Omental fat pad (tissue), 4 donors: ENCODE measurements around the gene PCBP3. TPM values are rescaled to one million over a fixed set of nuclear protein-coding genes. Genes with fewer than 3 reads are reported as not detected.

Source experiments
- ATAC-seq: fragments of 150-250 bp; one replicate; pipeline ENCODE4 v1.9.1; 2016; ENCODE audit warnings: mild to moderate bottlenecking, moderate library complexity; ENCODE audit not compliant: low FRiP score
- DNase-seq: peaks from one replicate; pipeline ENCODE4 v3.0.0-alpha.2; 2019; ENCODE audit warnings: low spot score
- total RNA-seq, 4 donors: library from RNA; depleted of rRNA; stranded (reverse); fragments of >200 nt; gene quantifications; one replicate each; pipeline ENCODE4 v1.1.0, GENCODE V29; 2016
- TF ChIP-seq, protein P1 (sequence below), 3 donors: fragments of 450-650 bp; IDR thresholded peaks; one replicate each; pipeline ENCODE4 v1.5.1; 2016 to 2017; ENCODE audit warnings: antibody characterized with exemption in 3 of 3, mild to moderate bottlenecking in 3 of 3, moderate library complexity in 2 of 3

PCBP3 gene
- total RNA-seq, 4 donors from 2014 or later: 1.1 to 26.8 (median 14.8) TPM

DNA sequence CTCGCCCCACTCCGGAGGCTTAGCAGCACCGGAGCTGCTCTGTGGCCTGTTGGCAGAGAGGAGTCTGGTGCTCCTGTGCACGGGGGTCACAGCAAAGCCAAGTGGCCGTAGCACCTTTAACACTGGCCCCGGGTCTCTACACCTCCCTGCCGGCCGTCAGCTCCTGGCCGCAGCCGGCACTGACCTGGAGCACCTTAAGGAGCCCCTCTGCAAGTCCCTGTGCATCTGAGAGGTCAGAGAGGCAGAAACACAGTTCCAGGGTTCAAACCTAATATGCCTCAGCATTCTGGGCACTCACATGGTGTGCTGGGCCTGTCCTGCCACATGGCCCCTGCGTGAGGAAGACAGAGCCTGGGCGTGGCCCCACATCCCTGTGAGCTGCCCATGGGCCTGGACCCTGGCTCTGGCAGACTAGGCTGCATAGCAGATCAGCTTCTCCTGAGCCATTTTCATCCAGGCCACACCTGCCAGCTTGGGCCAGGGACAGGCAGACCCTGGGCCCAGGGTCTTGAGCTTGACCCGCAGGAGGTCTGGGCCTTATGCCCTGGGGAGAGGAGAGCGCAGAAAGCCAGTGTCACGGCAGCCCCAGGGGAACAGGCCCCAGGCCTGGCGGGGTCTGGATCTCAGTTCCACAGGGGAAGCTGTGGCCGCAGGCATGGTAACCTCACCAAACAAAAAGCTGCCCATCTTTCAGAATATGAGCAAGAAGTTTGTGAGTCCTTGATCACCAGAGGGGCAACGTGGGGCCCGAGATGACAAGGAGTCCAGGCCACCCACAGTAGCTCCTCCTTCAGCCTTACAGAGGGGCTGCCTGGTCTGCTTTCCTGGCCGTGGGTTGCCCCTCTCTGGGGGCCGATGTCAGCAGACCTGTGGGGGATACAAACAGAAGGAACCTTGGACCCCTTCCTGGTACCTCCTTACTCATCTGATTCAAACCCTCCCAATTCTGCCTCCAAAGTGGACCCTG is 192.1 kb downstream of the PCBP3 start:
- DNase-seq: no peak
- TF ChIP-seq, protein P1, sequence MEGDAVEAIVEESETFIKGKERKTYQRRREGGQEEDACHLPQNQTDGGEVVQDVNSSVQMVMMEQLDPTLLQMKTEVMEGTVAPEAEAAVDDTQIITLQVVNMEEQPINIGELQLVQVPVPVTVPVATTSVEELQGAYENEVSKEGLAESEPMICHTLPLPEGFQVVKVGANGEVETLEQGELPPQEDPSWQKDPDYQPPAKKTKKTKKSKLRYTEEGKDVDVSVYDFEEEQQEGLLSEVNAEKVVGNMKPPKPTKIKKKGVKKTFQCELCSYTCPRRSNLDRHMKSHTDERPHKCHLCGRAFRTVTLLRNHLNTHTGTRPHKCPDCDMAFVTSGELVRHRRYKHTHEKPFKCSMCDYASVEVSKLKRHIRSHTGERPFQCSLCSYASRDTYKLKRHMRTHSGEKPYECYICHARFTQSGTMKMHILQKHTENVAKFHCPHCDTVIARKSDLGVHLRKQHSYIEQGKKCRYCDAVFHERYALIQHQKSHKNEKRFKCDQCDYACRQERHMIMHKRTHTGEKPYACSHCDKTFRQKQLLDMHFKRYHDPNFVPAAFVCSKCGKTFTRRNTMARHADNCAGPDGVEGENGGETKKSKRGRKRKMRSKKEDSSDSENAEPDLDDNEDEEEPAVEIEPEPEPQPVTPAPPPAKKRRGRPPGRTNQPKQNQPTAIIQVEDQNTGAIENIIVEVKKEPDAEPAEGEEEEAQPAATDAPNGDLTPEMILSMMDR (IDR thresholded peaks at IDR 0.05): no peak
- ATAC-seq: no peak

DNA sequence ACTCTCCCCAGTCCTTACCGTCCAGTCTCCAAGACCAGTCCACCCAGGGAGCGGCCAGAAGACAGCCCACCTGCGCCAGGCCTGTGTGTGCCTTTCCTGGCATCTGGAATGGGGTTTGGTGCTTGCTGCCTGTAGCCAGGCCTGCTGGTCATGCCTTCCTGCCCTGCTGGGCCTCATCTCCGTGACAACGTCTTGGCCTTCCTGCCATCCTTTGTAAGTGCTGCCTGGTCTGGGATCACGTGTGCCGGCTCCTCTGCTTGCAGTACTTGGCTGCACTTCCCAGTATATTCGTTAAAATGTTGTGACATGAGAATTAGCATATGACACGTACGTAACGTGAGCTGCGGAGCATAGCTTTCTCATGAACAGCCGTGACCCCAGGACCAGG is 192.7 kb downstream of the PCBP3 start:
- DNase-seq (no peak), ATAC-seq (no peak)
- TF ChIP-seq, protein P1 (IDR thresholded peaks at IDR 0.05): no peak

DNA sequence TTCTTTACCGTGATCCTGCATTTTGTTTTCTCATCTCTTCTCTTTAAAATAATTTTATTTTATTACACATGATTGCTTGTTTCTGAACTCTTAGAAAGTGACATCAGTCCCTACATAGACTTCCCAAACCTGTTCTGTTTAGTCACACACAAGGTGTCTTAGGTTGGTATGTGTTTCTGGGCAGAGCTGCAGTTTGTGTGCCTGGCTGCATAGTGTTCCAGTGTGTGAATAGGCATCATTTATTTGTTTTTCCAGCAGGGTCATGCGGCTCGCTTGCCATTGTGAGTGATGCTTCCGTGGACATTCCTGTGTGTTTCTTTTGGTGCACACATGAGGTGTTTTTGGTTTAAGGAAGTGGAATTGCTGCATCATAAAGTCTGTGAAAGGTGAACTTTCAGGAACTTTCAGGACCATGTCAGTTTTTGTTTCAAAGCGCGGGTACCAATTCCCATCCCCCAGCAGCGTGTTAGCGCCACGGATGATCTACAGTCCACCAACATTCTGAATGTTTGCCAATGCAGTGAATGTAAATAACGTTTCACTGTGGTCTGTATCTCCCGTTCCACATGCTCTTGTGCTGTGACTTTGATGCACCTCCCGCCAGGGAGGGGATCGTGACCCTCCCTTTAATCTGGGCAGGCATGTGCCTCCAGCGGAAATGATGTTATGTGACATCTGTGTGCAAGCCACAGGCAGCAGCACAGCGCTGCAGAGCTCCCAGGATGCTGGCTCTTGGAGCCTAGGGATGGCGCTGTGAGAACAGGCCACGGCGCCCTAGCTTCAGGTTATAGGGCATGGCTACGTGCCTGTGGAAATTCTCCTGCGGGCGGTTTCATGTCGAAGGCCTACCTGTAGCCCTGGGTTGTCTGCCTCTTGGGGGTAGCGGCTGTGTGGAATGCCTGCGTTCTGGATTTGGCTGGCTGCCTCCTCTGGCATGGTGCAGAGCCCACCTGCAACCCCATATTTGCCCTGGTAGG is 193.5 kb downstream of the PCBP3 start:
- TF ChIP-seq, protein P1 (IDR thresholded peaks at IDR 0.05): no peak
- ATAC-seq (no peak), DNase-seq (peak; percentile 1)

DNA sequence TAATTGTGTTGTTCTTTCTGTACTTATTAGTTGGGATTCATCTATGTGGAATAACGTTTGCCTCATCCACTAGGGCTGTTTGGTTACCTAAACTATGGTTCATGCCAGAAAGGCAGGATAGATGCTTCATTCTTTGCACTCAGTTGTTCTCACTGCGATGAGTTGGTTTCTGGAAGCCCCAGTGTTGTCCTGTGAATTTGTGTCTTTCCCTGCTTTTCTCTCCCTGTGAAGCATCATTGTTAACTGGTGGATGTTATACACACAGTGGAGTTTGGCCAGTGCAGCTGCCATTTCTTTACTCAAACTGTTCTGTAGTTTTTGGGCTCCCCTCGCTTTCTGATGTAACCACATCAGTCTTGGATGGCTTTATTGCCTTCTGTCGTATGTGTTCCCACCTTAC is 194.4 kb downstream of the PCBP3 start:
- DNase-seq: no peak
- ATAC-seq: no peak
- TF ChIP-seq, protein P1 (IDR thresholded peaks at IDR 0.05): no peak

DNA sequence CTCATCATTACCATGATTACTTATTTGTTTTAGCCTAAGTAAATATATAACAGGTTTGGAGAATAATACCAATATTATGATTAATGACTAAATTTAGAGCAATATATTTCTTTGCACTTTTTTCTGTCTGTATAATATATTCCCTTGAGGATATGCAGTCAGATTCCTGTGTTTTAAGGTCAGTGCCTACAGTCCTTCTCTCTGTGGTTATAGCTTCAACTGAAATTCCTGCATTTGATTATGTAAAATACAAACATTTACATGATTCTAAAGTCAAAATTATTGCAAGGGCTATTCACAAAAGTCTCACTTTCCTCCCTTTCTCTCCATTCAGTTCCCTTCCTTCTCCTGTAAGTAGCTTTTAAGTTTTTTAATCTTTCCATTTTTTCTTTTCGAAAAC is 195.1 kb downstream of the PCBP3 start:
- no peak for ATAC-seq
- no peak for DNase-seq
- TF ChIP-seq, protein P1 (IDR thresholded peaks at IDR 0.05): no peak

DNA sequence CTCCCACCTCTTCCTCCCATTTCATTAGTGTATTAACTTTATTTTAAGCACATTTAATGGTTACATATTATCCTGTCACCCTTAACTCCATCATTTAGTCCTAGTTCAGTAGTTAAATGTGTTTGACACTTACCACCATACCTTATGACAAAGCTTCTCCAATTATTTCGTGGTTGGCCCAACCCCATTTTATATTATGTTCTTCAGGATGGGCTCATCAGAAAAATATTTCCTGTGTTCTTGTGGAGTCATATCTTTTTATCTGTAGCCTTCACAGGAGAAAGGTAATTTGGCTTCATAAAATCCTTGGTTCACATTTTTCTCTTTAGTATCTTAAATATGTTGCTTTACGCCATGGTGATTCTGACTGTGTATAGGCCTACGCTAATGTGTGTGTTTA is 195.7 kb downstream of the PCBP3 start:
- no peak for DNase-seq
- no peak for ATAC-seq
- TF ChIP-seq, protein P1 (IDR thresholded peaks at IDR 0.05): no peak
